GM12872 (cell line): ENCODE measurements around the gene ZFP64.

ENCODE experiments used
- CTCF ChIP-seq: IDR thresholded peaks from 3 replicates; pipeline ENCODE4 v1.5.1; 2011; ENCODE audit warnings: low read depth, mild to moderate bottlenecking, low read length, moderate library complexity; ENCODE audit not compliant: insufficient read depth

ZFP64 gene

GRCh38 chr20:52210037-52210990 is 18.7 kb upstream of the ZFP64 start:
- no peak for TF ChIP-seq CTCF

- TF ChIP-seq CTCF = no peak
These were observed 17.6 kb upstream of the ZFP64 start for GRCh38 chr20:52209154-52209571.

- no peak for TF ChIP-seq CTCF
These were observed 15.6 kb upstream of the ZFP64 start for GRCh38 chr20:52207020-52207810.

- TF ChIP-seq CTCF = no peak
These were observed 12.6 kb upstream of the ZFP64 start for GRCh38 chr20:52204136-52204535.

- TF ChIP-seq CTCF = no peak
These were observed 9.8 kb upstream of the ZFP64 start for GRCh38 chr20:52201395-52201794.

GRCh38 chr20:52200870-52201269 is 9.3 kb upstream of the ZFP64 start:
- no peak for TF ChIP-seq CTCF

- TF ChIP-seq CTCF = no peak
These were observed 5.3 kb upstream of the ZFP64 start for GRCh38 chr20:52196845-52197244.
